GM21529 (cell line): Measurements from ENCODE around the gene BICDL2.
A peak's percentile ranks its signal among the peaks of the same experiment; 100 is the strongest.

ENCODE experiments used
- ATAC-seq: cut with Tn5 transposase; IDR thresholded peaks from one replicate; pipeline ENCODE4 v1.9.1; 2021; ENCODE audit not compliant: unreplicated experiment

Gene BICDL2

GRCh38 chr16:3013491-3013951 lies 23.2 kb downstream of the BICDL2 start:
- no peak for ATAC-seq

DNA sequence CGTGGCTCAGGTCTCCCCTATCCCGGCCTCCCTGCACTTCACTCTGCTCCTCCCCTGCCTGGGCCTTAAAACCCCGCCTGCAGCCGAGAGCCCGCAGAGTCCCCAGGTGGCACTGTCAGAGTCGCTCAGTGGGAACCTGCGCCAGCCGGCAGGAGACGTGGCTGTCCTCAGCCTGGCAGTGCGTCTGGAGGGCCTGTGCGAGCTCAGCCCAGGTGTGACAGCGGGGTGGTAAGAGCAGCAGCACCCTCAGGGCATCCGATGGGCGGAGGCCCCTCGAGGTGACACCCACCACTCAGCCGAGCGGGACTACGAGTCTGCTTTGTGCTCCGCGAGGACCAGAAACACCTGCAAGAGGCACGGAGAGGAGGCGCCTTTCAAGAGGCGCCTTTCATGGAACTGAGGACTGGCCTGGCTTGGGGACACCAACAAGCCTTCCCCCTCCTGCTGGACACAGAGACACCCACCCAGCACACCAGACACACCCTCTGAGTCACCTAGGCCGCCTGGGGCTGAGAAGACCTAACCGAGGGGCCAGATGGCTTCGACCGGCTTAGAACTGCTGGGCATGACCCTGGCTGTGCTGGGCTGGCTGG lies 23.8 kb downstream of the BICDL2 start, which contains the start of gene CLDN9:
Gene CLDN9, plus strand, starts transcription at position 96 of the 593 bp plus-strand sequence. Its CDS starts 440 bp downstream, at position 536.
- ATAC-seq, result no peak

- ATAC-seq, result no peak
Measured at GRCh38 chr16:3012246-3012645, 24.5 kb downstream of the BICDL2 start.

- no peak for ATAC-seq
Measured at GRCh38 chr16:3010510-3010909, 26.2 kb downstream of the BICDL2 start.

DNA sequence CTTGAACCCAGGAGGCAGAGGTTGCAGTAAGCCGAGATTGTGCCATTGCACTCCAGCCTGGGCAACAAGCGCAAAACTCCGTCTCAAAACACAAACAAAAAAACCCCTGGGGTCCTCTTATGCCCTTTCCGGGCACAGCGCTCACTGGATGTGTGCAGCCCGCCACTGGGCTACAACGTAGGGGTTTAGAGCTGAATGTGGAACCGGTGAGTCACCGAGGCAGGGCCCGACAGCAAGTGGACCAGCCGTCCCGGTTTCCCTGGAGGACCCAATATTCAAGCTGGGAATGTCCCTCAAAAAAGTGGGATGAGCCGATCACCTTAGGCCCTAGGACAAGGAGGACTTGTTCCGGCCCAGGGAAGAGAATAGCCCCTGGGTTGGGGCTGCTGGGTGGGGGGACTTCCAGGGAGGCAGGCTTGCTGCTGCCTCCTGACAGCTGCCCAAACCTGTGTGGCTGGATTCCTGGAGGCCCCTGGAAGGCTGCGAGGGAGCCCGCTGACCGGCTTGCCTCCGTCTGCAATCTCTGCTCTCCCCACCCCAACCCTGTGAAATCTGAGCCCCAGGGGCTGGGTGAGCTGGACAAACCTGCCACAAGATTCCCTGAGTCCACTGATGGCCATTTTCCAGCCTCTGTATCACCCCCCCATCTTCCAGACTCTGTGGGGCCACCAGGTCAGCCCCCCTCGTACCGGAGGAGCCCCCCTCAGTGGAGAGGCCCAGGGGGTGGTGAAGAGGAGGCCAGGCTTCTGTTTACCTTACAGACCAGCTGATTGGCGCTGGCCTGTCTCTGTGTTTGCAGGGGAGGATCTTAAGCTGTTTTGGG lies 27.0 kb downstream of the BICDL2 start:
- ATAC-seq, result no peak

DNA sequence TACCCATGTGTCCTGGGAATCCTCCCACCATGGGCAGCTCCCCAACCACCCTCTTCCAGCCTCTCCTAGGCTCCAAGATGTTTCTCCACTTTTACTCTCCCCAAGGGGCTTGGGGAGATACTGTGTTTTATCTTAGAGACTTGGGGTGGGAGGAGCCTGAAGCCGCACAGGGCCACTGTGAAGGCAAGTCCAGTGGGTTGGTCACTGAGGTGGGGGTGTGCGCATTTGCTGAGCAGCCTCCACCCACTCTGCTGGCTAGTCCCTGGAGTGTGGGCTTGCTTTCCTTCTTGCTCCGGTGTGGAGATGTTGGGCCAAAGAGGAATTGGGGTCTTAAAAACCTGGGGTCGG lies 28.1 kb downstream of the BICDL2 start:
- no peak for ATAC-seq

- no peak for ATAC-seq
Measured at GRCh38 chr16:3007957-3008689, 28.6 kb downstream of the BICDL2 start.

DNA sequence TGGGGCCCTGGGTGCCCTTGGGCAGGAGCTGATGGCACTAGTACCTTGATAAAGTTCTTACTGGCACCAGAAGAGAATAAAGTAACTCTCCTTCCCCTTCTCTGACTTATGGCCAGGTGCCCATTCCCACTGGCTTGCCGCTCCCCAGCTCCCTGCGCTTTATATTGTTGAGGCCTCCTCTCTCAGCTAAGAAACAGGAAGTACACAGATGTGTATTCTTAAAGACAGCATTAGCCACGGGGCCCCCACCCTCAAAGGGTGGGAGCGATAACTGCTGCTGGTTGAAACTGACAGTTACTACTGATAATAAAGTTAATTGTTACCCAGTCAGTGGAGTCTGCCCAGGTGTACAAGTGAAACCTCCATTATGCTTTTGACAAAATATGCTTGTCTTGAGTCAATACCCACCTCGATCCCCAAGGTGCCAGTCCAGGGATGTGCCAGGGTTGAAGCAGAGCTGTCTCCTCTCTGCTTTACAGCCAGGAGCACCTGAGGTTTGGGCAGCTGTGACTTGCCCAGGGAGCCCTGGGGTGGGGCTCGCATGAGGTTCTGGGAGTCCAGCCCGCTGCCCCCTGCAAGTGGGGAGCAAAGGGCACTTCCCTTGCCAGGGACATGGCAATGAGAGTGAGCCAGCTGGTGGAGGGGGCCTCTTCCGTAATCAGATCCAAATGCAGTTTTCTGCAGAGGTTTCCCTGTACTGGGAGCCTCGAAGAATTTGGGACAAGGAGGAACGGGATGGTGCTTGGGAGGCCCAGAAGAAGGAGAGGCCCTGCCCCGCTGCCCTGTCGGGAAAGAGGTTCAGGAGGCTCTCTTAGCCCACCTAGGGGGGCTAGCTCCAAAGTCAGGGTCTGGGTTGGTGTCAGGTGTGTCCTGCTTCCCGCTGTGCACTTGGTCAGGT lies 29.4 kb downstream of the BICDL2 start:
- ATAC-seq, result no peak

DNA sequence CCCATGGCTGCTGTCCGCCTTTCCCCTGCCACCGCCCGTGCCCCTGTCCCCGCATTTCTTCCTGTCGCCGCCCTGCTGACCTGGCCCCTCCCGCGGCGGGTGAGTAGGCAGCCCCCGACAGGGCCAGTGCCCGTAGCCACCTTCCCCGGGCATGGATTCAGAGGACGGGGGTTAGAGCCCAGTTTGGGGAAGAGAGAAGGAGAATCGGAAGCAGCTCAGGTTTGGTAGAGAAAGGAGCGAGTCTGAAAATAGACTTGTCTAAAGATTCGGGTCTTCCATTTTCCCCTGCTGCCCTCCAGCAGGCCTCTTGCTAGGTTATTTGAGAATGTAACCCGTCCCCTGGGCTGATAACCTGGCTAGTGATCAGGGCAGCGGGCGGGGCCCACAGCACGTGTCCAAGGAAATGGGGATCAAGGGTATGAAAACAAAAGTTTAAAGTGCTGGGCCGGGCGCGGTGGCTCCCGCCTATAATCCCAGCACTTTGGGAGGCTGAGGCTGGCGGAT lies 31.9 kb downstream of the BICDL2 start:
- no peak for ATAC-seq

GRCh38 chr16:3004319-3004718 lies 32.4 kb downstream of the BICDL2 start:
- peak; percentile 20 for ATAC-seq

- peak; percentile 94 for ATAC-seq
Measured at GRCh38 chr16:3003582-3004270, 33.0 kb downstream of the BICDL2 start.

DNA sequence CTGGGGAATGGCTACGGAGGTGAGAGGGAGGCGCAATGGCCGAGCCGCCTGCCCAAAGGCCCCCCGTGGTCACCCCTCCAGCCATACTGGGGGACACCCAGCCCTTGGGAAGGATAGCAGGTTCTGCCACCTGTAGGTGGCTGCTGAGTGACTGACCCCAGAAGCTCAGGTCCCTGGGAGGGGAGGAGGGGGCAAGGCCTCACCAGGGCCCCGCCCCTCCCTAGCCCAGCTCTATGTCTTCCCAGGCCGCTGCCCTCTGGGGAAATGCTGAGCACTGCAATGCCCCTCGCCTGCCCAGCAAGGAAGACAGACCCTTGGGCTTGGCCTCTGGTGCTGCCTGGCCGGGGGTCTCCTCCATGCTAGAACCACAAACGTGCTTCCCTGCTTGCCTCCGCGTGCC lies 35.4 kb downstream of the BICDL2 start:
- no peak for ATAC-seq

DNA sequence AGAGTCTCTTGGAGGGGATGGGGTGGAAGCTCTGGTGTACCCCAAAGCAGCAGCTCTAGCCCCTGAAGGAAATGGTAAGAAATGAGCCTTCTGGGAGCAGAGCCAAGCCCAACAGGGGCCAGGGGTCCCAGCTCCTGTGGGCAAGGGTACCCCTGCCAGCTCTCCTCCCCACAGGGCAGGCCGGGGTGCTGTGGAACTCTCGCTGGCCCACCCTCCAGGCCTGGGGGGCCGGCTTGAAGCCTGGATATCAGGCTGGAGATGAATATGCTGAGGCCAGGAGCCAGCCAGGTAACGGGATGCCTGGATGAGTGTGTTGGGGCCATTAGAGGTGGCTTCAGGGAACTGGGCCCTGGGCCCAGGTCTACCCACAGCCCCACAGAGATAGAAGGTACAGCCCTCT lies 36.2 kb downstream of the BICDL2 start:
- ATAC-seq, result no peak

GRCh38 chr16:2999929-3000328 lies 36.8 kb downstream of the BICDL2 start:
- no peak for ATAC-seq

- ATAC-seq, result no peak
Measured at GRCh38 chr16:2996298-2996697, 40.4 kb downstream of the BICDL2 start.

DNA sequence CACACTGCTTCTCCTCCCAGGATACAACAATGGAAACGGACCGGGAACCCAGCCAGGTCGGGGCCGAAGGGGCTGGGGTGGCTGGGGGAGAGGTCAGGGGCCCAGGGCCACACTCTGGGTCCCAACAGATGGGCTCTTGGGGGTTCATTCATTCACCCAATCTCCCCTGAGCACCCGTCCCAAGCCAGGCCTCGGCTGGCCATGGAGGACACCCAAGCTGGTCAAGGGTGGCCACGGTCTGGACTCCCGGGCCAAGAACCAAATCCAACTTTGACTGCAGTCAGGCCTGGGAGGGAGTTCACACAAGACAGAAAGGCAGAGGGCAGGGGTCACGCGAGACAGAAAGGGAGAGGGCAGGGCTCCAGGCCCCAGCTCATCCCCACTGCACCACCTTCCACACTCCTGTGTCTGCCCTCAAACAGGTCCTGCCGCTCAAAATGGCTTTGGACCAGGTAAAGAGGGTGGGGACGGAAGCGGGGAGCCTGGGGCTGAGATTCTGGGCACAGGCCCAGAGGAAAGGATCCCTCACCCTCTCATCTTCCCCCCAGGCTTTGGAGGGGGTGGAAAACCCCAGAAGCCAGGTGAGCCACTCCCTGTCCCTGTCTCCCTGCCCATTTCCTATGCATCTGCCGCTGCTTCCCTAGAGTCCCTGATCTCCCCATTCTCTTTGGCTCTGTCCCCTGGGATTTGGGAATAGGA lies 44.2 kb downstream of the BICDL2 start:
- no peak for ATAC-seq

DNA sequence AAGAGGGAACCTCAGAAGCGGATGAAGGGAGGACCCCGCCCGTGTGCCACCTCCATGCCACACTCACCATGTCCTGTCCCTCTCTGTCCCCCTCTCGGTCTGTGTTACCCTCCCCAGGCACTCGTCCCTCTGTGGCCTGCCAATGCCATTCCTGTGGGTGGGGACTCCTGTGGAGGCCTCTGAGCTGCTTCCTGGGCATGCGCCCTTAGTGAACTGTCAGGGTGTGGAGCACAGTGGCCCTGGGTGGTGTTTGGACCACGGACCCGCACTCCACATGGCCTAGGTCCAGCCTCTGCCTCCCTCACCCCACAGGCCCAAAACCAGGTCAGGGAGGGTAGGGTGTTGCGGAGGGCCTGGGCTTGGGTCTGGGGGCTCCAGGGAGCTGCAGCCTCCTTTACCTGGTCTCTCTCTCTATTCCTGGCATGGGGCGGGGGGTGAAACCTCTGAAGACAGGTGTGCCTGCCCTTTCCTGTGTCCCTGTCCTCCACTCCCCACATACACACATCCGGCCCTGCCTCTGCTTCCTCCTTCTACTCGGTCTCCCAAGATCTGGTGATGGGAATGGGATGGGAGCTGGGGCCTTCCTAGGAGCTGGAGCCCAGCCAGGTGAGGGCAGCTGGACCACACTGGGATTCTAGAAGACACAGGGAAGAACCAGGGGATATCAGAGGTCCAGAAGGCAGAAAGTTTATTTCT lies 45.0 kb downstream of the BICDL2 start:
- ATAC-seq, result no peak

DNA sequence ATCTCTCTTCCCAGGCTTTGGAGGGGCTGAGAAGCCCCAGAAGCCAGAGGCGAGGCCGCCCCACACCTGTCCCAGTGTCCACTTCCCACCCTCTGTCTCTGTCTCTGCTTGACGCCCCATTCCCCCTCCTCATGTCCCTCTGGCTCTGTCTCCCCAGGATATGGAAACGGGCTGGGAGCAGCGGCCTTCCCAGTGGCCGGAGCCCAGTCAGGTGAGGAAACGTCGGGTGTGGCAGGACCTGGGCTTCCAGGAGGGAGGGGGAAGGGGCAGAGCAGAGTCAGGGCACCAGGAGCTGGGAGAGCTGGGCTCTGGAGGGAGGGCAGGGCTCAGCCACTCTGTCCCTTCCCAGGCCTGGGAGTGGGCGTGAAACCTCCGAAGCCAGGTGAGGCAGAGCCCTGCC lies 45.9 kb downstream of the BICDL2 start:
- no peak for ATAC-seq

GRCh38 chr16:2988590-2989099 lies 48.1 kb downstream of the BICDL2 start:
- ATAC-seq, result no peak
